GM10248 (cell line): ENCODE data around the gene HCN1.

Source experiments
- CTCF ChIA-PET: fragments of 300-600 bp; sonication (Branson Sonifier 250); formaldehyde crosslinking; extraction: SDS; loops from one replicate; lab custom pipeline; 2021; ENCODE audit warnings: antibody characterized with exemption; lab: Yijun Ruan, JAX
- POLR2A ChIA-PET: fragments of 350-650 bp; sonication (Branson Sonifier 250); formaldehyde crosslinking; extraction: SDS; loops from one replicate; lab custom pipeline; 2020; ENCODE audit warnings: antibody characterized with exemption; lab: Yijun Ruan, JAX
- DNase-seq: peaks from one replicate; pipeline ENCODE4 v3.0.0; 2012; ENCODE audit errors: extremely low spot score
- TF ChIP-seq, protein P1 (sequence below): IDR thresholded peaks from 2 replicates; pipeline ENCODE4 v1.5.1; 2012; ENCODE audit warnings: mild to moderate bottlenecking, low read depth; ENCODE audit errors: extremely low read depth, missing control alignments, control extremely low read depth

Gene HCN1

DNA sequence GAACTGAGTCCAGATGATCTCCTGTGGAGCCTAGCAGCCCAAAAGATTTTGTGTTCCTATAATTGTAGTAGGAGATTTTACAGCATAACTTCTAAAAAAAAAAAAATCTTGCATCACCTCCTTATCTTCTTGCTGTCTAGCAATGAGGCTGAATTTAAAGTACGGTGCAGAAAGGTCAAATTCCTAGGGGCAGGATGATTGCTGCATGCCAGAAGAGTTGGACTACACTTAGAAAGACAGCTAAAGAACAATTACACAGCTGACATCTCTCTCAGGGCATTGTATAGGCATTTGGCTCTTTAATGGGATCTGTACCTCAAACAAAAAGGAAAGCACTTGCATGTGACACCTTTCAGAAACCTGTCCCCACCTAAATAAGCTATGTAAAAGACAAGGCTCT lies 443.2 kb downstream of the HCN1 start:
- CTCF ChIA-PET = interaction anchor here (1.0 to 2.0 kb wide), 2 partner anchors 20 to 32 kb away, joined by 3 to 4 read pairs; no protein-coding TSS in a partner anchor
- POLR2A ChIA-PET = no interaction called here
- DNase-seq = no peak
- TF ChIP-seq, protein P1, sequence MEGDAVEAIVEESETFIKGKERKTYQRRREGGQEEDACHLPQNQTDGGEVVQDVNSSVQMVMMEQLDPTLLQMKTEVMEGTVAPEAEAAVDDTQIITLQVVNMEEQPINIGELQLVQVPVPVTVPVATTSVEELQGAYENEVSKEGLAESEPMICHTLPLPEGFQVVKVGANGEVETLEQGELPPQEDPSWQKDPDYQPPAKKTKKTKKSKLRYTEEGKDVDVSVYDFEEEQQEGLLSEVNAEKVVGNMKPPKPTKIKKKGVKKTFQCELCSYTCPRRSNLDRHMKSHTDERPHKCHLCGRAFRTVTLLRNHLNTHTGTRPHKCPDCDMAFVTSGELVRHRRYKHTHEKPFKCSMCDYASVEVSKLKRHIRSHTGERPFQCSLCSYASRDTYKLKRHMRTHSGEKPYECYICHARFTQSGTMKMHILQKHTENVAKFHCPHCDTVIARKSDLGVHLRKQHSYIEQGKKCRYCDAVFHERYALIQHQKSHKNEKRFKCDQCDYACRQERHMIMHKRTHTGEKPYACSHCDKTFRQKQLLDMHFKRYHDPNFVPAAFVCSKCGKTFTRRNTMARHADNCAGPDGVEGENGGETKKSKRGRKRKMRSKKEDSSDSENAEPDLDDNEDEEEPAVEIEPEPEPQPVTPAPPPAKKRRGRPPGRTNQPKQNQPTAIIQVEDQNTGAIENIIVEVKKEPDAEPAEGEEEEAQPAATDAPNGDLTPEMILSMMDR = no peak

DNA sequence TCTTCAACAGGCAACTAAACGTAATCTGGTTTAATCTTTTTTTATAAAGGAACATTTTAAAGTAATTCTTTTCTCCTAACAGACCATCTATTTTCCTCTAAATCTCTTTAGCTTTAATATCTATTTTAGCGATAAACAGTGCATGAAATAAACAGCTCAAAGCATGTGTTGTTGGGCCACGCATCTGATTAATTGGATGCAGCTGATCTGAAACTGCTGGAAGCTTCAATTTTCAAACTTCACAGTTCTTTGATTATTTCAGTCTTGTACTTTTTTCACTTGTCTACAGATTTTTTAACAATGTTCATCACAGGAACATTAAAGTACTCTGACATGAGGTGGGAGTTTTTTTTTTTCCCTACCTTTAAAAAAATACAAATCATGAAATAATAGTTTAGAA lies 443.6 kb downstream of the HCN1 start:
- DNase-seq = no peak
- CTCF ChIA-PET = interaction anchor here (1.5 kb wide), 1 partner anchor 79 kb away, joined by 3 read pairs; no protein-coding TSS in a partner anchor
- POLR2A ChIA-PET = no interaction called here

DNA sequence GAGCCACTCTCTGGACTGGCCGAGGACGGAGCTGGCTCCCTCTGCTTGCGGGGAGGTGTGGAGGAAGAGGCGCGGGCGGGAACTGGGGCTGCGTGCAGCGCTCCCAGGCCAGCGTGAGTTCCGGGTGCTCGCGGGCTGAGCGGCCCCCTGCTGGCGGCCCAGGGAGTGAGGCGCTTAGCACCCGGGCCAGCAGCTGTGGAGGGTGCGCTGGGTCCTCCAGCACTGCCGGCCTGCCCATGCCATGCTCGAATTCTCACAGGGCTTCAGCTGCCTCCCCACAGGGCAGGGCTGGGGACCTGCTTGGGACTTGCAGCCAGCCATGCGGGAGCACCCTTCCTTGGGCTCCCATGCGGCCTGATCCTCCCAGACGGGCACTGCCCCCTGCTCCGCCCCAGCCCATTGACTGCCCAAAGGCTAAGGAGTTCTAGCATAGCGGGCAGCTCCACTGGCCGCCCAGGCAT lies 470.6 kb downstream of the HCN1 start:
- no peak for DNase-seq
- TF ChIP-seq, protein P1 = no peak
- CTCF ChIA-PET = no interaction called here
- POLR2A ChIA-PET = no interaction called here

More for the DNA sequence above, 443.6 kb downstream of the HCN1 start:
- TF ChIP-seq, protein P1 = no peak

DNA sequence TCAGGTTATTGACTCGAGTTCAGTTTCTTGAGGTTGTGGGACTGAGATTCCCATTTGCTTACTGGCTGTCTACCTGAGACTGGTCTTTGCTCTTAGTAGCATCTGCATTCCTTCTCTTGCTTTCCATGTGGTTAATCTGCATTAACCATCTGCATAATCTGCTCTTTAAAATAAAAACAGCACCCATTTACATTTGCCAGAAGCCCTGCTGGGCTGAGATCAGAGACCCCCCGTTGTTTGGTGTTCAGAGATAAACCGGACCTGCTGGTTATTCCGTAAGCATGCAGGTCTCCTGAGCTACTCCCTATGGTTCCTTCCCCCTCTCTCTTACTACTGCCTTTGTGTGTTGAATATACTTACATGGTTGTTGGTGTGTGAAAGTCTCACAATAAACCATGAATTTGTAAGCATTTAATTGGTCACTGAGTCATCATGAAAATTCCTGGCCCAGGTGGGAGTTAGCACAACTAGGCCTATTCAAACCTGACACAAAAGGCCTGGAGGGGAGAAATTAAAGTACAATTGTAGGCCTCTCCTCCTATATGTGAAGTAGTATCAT lies 490.7 kb downstream of the HCN1 start:
- TF ChIP-seq, protein P1 = no peak
- ChIA-PET CTCF (interaction anchor here (1.2 to 1.3 kb wide), 2 partner anchors 10 to 14 kb away, joined by 3 read pairs; no protein-coding TSS in a partner anchor), POLR2A (no interaction called here)
- no peak for DNase-seq
